VCaP (cell line): ENCODE results near the gene ZSWIM8.
A peak's percentile ranks its signal among the peaks of the same experiment; 100 is the strongest.

ENCODE experiments used
- H3K27ac ChIP-seq: fragments of 450-650 bp; 2 replicates; pipeline ENCODE4 v1.5.1; 2017
- CTCF ChIP-seq: fragments of 450-650 bp; conservative IDR thresholded peaks from 2 replicates; pipeline ENCODE4 v1.5.1; 2017; ENCODE audit warnings: mild to moderate bottlenecking, moderate library complexity

Gene ZSWIM8

DNA sequence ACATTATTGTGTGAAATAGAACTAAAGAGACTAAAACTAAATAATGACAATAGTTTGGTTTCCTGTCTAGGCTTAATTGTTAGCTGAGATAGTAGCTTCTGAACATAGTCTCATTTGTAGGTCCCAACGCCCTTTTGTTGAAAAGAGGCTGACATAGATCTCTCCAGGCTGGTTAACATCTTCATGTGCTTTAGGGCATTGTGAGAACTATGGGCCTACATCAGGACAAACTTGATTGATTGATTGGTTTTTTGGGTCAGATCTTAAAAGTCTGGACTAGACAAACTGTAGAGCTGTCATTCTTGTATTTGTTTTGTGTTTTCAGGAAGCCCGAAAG, 2.7 kb upstream of the ZSWIM8 start:
- no peak for TF ChIP-seq CTCF
- H3K27ac ChIP-seq: peak overlapping the region; percentile 88

DNA sequence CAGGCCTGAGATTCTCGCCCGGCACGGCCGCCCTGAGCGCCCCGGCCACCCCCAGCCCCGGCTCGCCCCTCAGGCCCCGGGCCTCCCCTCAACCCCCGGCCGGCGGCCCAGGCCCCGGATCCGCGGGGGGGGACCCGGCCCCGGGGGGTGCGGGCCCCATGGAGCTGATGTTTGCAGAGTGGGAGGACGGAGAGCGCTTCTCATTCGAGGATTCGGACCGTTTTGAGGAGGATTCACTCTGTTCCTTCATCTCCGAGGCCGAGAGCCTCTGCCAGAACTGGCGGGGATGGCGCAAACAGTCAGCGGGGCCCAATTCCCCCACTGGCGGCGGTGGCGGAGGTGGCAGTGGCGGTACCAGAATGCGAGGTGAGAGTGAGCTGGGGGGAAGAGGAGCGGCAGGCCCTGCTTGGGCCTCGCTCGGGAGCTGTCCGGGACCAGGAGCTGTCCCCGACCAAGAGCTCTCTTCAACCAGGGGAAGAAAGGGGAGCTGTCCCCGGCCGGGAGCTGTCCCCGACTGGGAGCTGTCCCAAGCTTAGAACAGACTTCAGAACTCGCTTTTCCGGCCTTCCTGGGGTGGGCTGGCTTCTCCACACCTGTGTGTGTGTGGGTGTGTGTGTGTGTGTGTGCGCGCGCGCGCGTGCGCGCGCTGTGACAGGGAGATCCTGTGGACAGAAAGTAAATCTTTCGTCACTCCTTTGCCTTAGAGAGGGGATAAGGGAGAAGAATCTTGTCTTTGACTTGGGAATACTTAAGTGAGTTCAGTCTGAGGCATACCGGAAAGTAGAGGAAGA, 510 bp downstream of the ZSWIM8 start:
- H3K27ac ChIP-seq: peak overlapping the region; percentile 87
- no peak for TF ChIP-seq CTCF

DNA sequence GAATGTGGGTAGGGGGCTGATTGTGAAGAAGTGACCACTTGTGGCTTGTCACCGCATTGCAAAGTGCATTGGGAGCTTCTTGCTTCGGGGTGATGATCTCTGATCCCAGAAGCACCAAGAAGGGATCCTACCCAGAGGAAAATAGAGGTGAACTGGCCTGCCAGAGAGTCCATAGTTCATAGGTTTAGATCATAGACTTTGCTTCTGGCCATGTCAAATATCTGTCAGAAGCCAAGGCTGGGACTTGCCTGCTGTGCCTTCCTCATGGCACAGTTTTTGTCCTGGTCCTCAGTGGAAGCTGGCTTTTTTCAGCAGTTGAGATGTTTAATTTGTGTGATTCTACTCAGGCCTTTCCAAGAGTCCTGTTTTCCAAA, 1.1 kb downstream of the ZSWIM8 start:
- H3K27ac ChIP-seq: peak overlapping the region; percentile 87
- TF ChIP-seq CTCF: peak; percentile 23; the same call in 1 of the 2 replicates

DNA sequence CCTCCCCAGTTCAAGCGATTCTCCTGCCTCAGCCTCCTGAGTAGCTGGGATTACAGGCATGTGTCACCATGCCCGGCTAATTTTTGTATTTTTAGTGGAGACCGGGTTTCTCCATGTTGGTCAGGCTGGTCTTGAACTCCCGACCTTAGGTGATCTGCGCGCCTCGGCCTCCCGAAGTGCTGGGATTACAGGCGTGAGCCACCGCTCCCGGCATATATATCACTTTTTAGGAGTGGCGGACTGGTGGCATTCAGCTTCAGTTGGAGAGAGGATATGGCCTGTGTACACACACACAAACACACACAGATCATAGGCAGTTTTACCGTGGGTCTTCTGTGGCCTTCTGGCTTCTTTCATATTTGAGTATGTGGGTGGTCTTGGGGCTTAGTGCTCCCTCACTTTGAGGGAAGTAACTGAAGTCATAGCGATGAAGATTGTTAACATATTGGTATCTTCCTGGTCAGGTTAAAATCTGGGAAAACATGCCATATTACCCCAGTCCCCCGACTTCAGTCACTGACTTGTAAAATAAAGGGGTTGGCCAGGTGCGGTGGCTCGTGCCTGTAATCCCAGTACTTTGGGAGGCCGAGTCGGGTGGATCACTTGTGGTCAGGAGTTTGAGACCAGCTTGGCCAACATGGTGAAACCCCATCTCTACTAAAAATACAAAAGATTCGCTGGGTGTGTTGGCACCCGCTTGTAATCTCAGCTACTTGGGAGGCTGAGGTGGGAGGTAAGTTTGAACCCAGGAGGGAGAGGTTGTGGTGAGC, 1.8 kb downstream of the ZSWIM8 start:
- peak overlapping the region; percentile 87 for H3K27ac ChIP-seq

DNA sequence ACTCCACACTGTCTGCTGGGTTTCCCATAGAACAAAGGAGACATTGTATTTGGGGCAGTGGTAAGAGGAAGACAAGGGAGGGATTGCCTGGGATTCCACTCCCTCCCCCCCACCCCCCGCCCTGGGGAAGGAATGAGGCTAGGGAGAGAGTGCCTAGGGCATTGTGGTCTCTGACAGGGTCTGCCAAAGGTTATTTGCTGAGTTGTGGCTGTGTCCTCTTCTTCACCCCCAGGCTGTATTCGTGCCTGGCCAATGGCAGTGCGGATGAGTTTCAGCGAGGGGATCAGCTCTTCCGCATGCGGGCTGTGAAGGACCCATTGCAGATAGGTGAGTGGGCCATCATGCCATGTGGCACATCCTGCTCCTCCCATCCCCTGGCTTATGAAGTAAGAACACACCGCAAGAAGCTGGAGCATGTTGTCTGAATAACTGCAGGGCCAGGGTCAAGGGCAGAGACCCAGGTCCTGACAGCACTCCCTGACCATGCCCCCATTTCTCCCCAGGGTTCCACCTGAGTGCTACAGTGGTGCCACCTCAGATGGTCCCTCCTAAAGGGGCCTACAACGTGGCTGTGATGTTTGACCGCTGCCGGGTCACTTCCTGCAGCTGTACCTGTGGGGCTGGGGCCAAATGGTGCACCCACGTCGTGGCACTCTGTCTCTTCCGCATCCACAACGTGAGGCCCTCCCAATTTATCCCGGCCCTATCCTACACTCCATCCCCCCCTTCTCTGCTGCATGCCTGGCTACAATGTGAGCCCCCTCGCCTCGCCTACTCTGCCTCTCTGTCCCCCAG, 3.7 kb downstream of the ZSWIM8 start:
- TF ChIP-seq CTCF: no peak
- H3K27ac ChIP-seq: no peak overlapping the region

DNA sequence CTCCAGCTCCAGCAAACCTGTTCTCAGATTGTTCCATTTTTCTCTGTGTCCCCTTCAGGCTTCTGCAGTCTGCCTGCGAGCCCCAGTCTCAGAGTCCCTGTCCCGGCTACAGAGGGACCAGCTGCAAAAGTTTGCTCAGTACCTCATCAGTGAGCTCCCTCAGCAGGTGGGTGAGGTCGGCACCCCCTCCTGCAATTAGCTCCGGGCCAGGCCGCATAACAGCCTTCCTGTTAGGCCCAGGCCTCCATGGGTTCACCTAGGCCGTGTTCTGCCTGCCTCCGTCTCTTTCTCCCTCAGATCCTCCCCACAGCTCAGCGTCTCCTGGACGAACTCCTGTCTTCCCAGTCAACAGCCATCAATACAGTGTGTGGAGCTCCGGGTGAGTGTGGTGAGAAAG, 4.3 kb downstream of the ZSWIM8 start:
- no peak overlapping the region for H3K27ac ChIP-seq
- no peak for TF ChIP-seq CTCF

DNA sequence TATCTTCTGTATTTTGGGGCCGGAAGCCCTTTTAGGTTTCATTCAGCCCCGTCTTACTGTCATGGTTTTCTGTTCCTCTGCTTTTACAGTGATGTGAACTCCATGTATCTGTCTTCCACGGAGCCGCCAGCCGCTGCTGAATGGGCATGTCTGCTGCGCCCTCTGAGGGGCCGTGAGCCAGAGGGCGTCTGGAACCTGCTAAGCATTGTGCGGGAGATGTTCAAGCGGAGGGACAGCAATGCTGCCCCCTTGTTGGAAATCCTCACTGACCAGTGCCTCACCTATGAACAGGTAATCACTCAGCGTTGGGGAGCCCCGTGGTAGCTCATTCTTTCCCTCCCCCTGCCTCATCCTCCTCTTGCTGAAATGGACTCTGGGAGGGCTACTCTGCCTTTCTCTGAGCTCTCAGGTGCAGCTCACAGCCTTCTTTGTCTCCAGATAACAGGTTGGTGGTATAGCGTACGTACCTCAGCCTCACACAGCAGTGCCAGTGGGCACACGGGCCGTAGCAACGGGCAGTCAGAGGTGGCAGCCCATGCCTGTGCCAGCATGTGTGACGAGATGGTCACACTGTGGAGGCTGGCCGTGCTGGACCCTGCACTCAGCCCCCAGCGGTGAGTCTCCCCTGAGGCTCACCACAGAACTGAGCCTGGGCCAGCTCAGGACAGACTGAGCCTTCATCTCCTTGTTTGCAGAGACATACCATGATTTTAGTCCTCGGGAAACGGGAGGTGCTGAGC, 5.7 kb downstream of the ZSWIM8 start:
- no peak for TF ChIP-seq CTCF
- H3K27ac ChIP-seq: no peak overlapping the region
